DMS79 treated with DMSO at 0.1 percent for 48 hours (cell line): ENCODE measurements around the gene AP1M1.
"Not testable (repeated sequence)": the region's sequence is repeated elsewhere in the genome, so short reads cannot be mapped to it uniquely, and the experiment has no call there.

Experiments
- DNase-seq: peaks from one replicate; lab custom pipeline; 2025; lab: John Stamatoyannopoulos, UW

The AP1M1 gene

GRCh38 chr19:16197622-16198369 is at the start of gene AP1M1:
Gene AP1M1 (plus strand): TSS chr19:16197911. CDS start chr19:16198027, 116 bp downstream.
- DNase-seq, result peak; percentile 97

DNA sequence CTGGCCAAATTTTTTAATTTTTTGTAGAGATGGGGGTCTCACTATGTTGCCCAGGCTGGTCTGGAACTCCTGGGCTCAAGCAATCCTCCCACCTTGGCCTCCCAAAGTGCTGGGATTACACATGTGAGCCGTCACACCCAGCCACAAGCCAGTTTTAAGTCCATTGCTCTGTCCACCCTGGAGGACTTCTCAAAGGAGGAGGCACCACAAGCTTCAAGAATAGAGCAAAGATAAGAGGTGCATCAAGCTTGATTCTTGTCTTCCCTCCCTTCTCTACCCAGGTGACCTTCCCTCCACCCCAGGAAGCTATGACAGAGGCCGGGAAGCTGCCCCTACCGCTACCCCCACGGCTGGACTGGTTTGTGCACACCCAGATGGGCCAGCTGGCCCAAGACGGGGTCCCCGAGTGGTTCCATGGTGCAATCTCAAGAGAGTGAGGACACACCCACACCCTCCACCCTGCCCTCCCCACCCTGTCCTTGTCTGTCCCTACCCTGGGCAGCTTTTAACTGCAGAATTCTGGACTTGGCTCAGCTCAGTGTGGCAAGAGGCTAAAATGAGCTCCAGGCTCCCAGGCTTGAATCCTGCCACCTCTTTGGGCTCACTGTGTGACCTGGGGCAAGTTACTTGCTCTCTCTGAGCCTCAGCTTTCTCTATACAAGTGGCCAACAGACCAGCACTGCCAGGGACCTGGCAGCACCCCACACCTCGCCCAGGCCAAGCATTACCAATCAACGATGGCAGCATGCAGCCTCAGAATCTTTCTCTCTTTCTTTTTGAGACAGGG is 49.1 kb upstream of the AP1M1 start:
- DNase-seq, result no peak

- DNase-seq, result no peak
Observed at GRCh38 chr19:16153582-16154336, 44.0 kb upstream of the AP1M1 start.

- no peak for DNase-seq
Observed at GRCh38 chr19:16154557-16154956, 43.2 kb upstream of the AP1M1 start.

DNA sequence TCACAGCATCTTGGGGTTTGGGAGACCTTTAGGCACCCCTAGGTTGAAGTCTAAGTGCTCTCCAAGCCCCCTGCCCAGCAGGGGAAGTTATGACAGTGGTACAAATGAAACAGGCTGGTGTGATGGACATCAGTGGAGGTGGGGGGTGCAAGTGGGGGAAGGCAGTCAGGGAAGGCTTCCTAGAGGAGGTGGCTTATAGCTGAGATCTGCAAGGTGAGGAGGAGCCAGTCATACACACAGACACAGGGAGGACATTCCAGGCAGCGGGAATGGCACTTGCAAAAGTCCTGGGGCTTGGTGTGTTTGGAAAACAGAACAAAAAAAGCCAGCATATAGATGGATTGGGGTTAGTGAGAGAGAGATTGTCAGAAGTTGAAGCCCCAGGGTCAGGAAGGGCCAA is 42.6 kb upstream of the AP1M1 start:
- no peak for DNase-seq

DNA sequence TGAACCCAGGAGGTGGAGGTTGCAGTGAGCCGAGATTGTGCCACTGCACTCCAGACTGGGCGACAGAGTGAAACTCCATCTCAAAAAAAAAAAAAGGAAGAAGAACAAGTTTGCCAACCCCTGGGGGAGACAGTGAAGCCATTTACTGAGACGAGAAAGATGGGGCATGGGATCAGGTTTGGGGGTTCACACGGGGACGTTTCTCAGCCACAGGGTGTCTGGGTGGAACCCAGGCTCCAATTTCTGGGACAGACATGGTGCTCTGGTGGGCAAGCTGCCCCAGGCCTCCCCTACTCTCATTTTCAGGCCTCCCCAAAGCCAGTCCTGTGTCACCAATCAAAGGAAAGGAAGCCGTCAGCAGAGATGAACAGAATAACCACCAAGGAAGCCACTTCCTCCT is 40.8 kb upstream of the AP1M1 start:
- DNase-seq, result no peak

- DNase-seq, result no peak
Observed at GRCh38 chr19:16157601-16158000, 40.1 kb upstream of the AP1M1 start.

GRCh38 chr19:16159655-16160054 is 38.1 kb upstream of the AP1M1 start:
- DNase-seq, result no peak

- no peak for DNase-seq
Observed at GRCh38 chr19:16160445-16160942, 37.2 kb upstream of the AP1M1 start.

- no peak for DNase-seq
Observed at GRCh38 chr19:16160943-16161560, 36.7 kb upstream of the AP1M1 start.

GRCh38 chr19:16161840-16162239 is 35.9 kb upstream of the AP1M1 start:
- no peak for DNase-seq

DNA sequence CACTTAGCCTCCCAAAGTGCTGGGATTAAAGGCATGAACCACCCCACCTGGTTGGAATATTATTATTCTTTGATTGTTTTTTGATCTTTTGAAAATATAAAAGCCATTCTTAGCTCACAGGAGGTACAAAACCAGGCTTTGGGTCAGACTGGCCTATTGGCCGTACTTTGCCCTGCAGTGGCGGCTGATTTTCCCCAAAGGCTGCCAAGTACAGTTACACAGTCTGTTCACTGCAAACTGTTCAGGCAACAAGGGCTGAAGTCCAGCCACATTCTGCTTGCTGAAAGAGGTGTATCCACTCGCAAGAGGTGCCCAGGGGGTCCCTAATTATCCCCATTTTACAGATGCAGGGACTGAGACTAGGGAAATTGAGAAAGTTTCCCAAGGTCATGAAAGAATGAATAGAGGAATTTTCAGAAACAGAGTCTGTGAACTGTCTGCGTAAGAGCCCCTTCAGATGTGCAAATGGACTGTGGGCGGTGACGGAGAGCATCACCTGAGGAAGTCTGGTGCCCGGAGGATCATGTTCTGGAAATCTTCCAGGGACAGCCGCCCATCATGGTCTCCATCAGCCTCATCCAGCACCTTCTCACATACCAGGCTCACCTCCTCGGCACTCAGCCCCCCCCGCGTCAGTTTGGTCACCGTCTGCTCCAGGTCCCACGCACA is 33.4 kb upstream of the AP1M1 start:
- no peak for DNase-seq

DNA sequence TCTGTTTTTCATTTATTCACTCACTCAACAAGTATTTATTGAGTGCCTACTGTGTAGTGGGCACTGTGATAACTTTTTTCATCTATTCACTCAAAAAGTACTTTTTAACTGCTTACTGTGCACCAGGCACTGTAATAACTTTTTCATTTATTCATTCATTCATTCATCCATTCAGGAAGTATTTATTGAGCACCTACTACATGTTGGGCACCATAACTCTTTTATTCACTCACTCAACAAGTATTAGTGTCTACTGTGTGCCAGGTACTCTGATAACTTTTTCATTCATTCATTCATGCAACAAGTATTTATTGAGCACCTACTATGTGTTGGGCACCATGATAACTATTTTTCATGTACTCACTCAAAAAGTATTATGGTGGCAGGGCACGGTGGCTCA is 31.3 kb upstream of the AP1M1 start:
- no peak for DNase-seq

DNA sequence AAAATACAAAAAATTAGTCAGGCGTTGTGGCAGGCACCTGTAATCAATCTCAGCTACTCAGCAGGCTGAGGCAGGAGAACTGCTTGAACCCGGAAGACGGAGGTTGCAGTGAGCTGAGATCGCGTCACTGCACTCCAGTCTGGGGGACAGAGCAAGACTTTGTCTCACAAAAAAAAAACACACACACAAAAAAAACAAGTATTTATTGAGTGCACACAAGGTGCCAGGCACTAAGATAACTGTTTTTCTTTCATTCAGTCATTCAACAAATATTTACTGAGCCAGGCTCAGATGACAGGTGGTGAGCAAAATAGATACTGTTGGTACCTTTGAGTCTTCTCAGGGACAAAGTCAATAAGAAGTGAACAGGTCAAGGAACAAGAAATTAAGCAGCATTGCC is 30.7 kb upstream of the AP1M1 start:
- DNase-seq, result no peak

- DNase-seq, result no peak
Observed at GRCh38 chr19:16168465-16169081, 29.1 kb upstream of the AP1M1 start.

GRCh38 chr19:16170134-16170533 is 27.6 kb upstream of the AP1M1 start:
- no peak for DNase-seq

GRCh38 chr19:16175954-16176353 is 21.8 kb upstream of the AP1M1 start:
- DNase-seq, result no peak

DNA sequence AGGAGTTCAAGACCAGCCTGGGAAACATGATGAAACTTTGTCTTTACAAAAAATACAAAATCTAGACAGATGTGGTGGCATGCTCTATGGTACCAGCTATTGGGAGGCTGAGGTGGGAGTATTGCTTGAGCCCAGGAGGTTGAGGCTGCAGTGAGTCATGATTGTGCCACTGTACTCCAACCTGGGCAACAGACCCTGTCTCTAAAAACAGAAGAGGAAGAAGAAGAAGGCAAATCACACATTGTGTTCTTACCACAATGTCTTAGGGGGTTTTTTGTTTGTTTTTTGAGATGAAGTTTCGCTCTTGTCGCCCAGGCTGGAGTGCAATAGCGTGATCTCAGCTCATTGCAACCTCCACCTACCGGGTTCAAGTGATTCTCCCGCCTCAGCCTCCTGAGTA is 18.8 kb upstream of the AP1M1 start:
- DNase-seq, result not testable (repeated sequence)

DNA sequence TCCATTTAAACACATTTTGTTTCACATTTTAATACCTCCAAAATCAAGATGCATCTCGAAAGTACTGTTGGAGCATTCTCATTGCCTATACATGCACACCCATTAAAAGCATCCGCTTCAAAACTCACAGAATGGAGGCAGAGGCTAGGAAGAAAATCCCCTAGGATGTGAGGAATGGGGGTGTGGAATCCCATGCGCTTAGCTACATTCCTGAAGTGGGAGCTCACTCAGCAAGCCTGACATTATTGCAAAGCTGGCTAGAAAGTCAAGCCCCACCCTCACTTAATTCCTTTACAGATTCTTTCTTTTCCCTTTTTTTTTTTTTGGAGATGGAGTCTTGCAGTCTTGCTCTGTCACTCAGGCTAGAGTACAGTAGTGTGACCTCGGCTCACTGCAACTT is 17.1 kb upstream of the AP1M1 start:
- no peak for DNase-seq

DNA sequence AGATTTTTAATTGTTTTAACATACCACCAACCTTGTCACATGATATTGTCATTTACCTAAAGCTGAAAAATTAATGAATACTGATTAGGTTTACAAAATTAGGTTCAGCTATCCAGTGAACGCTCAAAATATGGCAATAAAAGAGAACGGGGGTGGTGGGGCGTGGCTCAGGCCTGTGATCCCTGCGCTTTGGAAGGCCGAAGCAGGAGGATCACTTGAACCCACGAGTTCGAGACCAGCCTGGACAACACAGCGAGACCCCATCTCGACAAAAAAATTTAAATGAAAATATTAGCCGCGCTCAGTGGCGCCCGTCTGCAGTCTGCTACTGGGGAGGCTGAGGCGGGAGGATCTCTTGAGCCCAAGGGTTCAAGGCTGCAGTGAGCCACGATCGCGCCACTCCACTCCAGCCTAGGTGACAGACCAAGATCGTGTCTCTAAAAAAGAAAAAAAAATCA is 13.0 kb upstream of the AP1M1 start:
- DNase-seq, result no peak
